ENCODE results near the gene IGSF21. TPM values are rescaled to one million over a fixed set of nuclear protein-coding genes. Genes with fewer than 3 reads are reported as not detected.

IGSF21 gene
- total RNA-seq, 1 donor from 2014 or later = 2.4 TPM

GRCh38 chr1:18279351-18280074 is 171.9 kb downstream of the IGSF21 start:
- Histone ChIP-seq H3K27me3 (no peaks in the 10 kb centered on the region), H3K4me1 (no peaks in the 10 kb centered on the region), H3K9me3 (no peaks in the 10 kb centered on the region), H3K36me3 (no peaks in the 10 kb centered on the region), H3K4me3 (no peak overlapping the region), H3K27ac (no peak overlapping the region)
- intact Hi-C loops (cut with DNase I) = no loop called here
- TF ChIP-seq CTCF (IDR thresholded peaks at IDR 0.05) = no peak
- DNase-seq (ENCODE audit: low spot score in 2 of 2) = no peak

- H3K27me3 ChIP-seq = no peaks in the 10 kb centered on the region
- H3K4me3 ChIP-seq = no peak overlapping the region
- no peaks in the 10 kb centered on the region for H3K9me3 ChIP-seq
- no peaks in the 10 kb centered on the region for H3K36me3 ChIP-seq
- intact Hi-C loops (cut with DNase I) = no loop called here
- DNase-seq (ENCODE audit: low spot score in 2 of 2) = no peak
- H3K27ac ChIP-seq = no peak overlapping the region
- TF ChIP-seq CTCF (IDR thresholded peaks at IDR 0.05) = no peak
- no peaks in the 10 kb centered on the region for H3K4me1 ChIP-seq
These were observed 173.4 kb downstream of the IGSF21 start for GRCh38 chr1:18280956-18281355.

- Histone ChIP-seq H3K27ac (no peak overlapping the region), H3K4me3 (no peak overlapping the region), H3K27me3 (no peaks in the 10 kb centered on the region), H3K4me1 (no peaks in the 10 kb centered on the region), H3K36me3 (no peaks in the 10 kb centered on the region), H3K9me3 (no peaks in the 10 kb centered on the region)
- DNase-seq (ENCODE audit: low spot score in 2 of 2) = no peak
- intact Hi-C loops (cut with DNase I) = no loop called here
- no peak for TF ChIP-seq CTCF (IDR thresholded peaks at IDR 0.05)
These were observed 175.4 kb downstream of the IGSF21 start for GRCh38 chr1:18282851-18283600.

GRCh38 chr1:18283601-18284385 is 176.2 kb downstream of the IGSF21 start:
- H3K36me3 ChIP-seq = no peaks in the 10 kb centered on the region
- no peaks in the 10 kb centered on the region for H3K4me1 ChIP-seq
- no peak for DNase-seq (ENCODE audit: low spot score in 2 of 2)
- no peak overlapping the region for H3K4me3 ChIP-seq
- H3K27me3 ChIP-seq = no peaks in the 10 kb centered on the region
- no peak overlapping the region for H3K27ac ChIP-seq
- H3K9me3 ChIP-seq = no peaks in the 10 kb centered on the region
- no peak for TF ChIP-seq CTCF (IDR thresholded peaks at IDR 0.05)
- intact Hi-C loops (cut with DNase I) = no loop called here

- DNase-seq (ENCODE audit: low spot score in 2 of 2) = no peak
- H3K4me3 ChIP-seq = no peak overlapping the region
- H3K9me3 ChIP-seq = no peaks in the 10 kb centered on the region
- no peaks in the 10 kb centered on the region for H3K36me3 ChIP-seq
- H3K4me1 ChIP-seq = no peaks in the 10 kb centered on the region
- intact Hi-C loops (cut with DNase I) = no loop called here
- no peak for TF ChIP-seq CTCF (IDR thresholded peaks at IDR 0.05)
- H3K27me3 ChIP-seq = no peaks in the 10 kb centered on the region
- H3K27ac ChIP-seq = no peak overlapping the region
These were observed 177.4 kb downstream of the IGSF21 start for GRCh38 chr1:18284805-18285537.
